ENCODE measurements around the gene PXK.

The PXK gene

DNA sequence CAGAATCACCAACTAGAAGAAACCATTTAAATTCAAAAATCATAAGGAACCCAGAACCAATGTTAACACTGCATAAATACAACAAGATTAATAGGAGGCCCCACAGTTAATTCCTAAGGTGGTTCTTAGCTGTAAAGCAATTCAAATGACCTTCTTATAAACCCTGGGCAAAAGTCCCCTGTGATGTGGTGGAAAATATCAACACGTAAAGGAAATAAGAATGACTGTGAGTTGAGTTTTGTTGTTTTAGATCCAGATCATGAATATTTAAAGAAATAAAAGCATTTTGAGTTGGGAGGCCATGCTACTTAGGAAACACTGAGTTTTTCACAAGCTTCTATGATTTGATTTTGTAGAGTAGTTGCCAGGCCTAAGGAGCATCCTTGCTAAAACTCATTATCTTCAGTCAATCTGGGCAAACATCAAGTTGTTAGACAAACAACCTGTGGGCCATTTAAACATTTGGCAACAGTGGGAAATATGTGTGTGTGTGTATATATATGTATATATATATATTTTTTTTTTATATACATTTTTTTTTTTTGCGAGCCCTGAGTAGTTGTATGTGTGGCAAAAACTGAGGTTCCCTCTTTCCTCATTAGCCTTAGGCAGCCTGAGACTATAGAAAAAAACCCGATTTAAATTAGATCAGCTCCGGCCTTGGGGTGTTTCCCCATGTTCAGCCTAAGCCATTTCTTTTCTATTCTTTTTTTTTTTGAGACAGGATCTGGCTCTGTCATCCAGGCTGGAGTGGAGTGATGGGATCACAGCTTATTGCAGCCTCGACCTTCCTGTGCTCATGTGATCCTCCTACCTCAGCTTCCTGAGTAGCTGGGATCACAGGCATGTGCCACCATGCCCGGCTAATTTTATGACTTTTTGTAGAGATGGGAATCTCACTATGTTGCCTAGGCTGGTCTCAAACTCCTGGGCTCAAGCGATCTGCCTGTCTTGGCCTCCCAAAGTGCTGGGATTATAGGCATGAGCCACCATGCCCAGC, 8.0 kb upstream of the PXK start:
- H3K27ac ChIP-seq: no peak overlapping the region
- TF ChIP-seq, protein P1, sequence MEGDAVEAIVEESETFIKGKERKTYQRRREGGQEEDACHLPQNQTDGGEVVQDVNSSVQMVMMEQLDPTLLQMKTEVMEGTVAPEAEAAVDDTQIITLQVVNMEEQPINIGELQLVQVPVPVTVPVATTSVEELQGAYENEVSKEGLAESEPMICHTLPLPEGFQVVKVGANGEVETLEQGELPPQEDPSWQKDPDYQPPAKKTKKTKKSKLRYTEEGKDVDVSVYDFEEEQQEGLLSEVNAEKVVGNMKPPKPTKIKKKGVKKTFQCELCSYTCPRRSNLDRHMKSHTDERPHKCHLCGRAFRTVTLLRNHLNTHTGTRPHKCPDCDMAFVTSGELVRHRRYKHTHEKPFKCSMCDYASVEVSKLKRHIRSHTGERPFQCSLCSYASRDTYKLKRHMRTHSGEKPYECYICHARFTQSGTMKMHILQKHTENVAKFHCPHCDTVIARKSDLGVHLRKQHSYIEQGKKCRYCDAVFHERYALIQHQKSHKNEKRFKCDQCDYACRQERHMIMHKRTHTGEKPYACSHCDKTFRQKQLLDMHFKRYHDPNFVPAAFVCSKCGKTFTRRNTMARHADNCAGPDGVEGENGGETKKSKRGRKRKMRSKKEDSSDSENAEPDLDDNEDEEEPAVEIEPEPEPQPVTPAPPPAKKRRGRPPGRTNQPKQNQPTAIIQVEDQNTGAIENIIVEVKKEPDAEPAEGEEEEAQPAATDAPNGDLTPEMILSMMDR (conservative IDR thresholded peaks at IDR 0.05): no peak
- TF ChIP-seq ZFX (IDR thresholded peaks at IDR 0.05): no peak

DNA sequence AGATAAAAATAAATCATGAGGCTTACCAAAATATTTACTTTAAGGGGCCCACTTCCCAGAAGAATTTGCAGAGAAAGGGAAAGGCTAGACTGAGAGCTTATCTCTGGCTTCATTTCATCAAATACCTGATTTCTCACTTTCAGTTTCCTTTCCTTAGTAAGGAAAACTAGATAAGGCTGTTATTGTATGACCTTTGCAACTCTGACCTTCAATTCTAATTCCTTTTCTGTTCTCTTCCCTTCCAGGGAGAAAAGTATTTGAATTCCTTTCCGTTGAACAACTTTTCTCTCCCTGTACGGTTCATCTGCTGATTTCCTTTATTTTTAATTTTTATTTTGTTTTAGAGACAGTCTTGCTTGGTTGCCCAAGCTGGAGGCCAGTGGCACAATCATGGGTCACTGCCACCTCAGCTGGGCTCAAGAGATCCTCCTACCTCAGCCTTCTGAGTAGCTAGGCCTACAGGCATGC, 7.1 kb upstream of the PXK start:
- no peak overlapping the region for H3K27ac ChIP-seq
- no peak for TF ChIP-seq ZFX (IDR thresholded peaks at IDR 0.05)

- no peak overlapping the region for H3K27ac ChIP-seq
- TF ChIP-seq, protein P1 (conservative IDR thresholded peaks at IDR 0.05): no peak
- TF ChIP-seq ZFX (IDR thresholded peaks at IDR 0.05): no peak
These were observed 6.3 kb upstream of the PXK start for GRCh38 chr3:58326267-58326900.

DNA sequence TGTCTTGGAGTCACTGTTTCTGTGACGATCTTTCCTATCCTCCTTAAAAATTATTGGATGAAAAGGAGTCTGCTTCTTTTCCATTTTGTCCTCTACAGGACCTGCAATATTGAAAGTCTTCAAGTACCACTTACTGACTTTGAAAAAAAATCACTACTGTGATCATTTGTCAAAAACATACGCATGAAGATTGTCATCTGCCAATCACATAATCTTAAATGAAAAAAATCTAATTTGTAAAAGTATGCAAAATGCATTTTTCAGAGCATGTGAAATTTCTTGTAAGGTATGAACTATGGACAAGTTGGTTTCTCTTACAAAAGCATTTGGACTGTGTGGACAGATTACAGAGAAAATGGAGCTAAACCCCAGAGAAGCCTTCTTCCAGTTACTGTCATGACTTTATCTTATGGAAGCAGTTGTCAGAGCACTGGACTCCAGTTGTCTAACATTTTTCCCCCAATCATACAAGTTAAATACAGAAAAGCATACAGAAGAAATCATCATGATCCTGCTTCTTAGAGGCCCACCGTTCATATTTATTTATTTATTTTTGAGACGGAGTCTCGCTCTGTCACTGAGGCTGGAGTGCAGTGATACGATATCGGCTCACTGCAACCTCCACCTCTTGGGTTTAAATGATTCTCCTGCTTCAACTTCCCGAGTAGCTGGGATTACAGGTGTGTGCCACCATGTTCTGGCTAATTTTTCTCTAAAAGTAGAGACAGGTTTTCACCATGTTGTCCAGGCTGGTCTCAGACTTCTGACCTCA, 3.4 kb upstream of the PXK start:
- H3K27ac ChIP-seq: no peak overlapping the region
- TF ChIP-seq ZFX (IDR thresholded peaks at IDR 0.05): no peak
- TF ChIP-seq, protein P1 (conservative IDR thresholded peaks at IDR 0.05): no peak

GRCh38 chr3:58329922-58330413, 2.7 kb upstream of the PXK start:
- TF ChIP-seq, protein P1 (conservative IDR thresholded peaks at IDR 0.05): no peak
- no peak for TF ChIP-seq ZFX (IDR thresholded peaks at IDR 0.05)

GRCh38 chr3:58331593-58332152, 1.0 kb upstream of the PXK start:
- no peak for TF ChIP-seq ZFX (IDR thresholded peaks at IDR 0.05)
- TF ChIP-seq, protein P1 (conservative IDR thresholded peaks at IDR 0.05): no peak

More at GRCh38 chr3:58329922-58330413, 2.7 kb upstream of the PXK start:
- H3K27ac ChIP-seq: no peak overlapping the region

More at GRCh38 chr3:58331593-58332152, 1.0 kb upstream of the PXK start:
- H3K27ac ChIP-seq: no peak overlapping the region
